ENCODE results near the gene RUNX1. TPM values are rescaled to one million over a fixed set of nuclear protein-coding genes. Genes with fewer than 3 reads are reported as not detected.

The RUNX1 gene
- total and polyA plus RNA-seq, 2 donors = 18.5 to 29.6 TPM

- peaks cover 7 to 65% of the 10 kb centered on the region in 2 donors for H3K36me3 ChIP-seq (ENCODE audit: control insufficient read depth in 2 of 2, insufficient read depth in 2 of 2, low read length in 1 of 2)
- H3K27ac ChIP-seq (ENCODE audit: low read depth in 1 of 2, low read length in 1 of 2) = no peak overlapping the region
- no peaks in the 10 kb centered on the region for H3K9me3 ChIP-seq (ENCODE audit: control insufficient read depth in 2 of 2, insufficient read depth in 1 of 2, low read length in 1 of 2)
- 26% methylated on average over 4 of the region's 4 CpGs for WGBS
- H3K4me1 ChIP-seq (ENCODE audit: control insufficient read depth in 2 of 2, insufficient read depth in 2 of 2, low read length in 2 of 2) = peaks cover 84 to 96% of the 10 kb centered on the region in 2 donors
- no peak for DNase-seq (ENCODE audit: low read depth in 6 of 9, low spot score in 9 of 9)
- H3K27me3 ChIP-seq (ENCODE audit: control insufficient read depth in 2 of 2, insufficient read depth in 1 of 2, low read length in 1 of 2) = no peaks in the 10 kb centered on the region
- H3K4me3 ChIP-seq (ENCODE audit: low read length in 2 of 2) = no peak overlapping the region
These were observed 28.7 kb downstream of the RUNX1 start for GRCh38 chr21:35020436-35020835.

DNA sequence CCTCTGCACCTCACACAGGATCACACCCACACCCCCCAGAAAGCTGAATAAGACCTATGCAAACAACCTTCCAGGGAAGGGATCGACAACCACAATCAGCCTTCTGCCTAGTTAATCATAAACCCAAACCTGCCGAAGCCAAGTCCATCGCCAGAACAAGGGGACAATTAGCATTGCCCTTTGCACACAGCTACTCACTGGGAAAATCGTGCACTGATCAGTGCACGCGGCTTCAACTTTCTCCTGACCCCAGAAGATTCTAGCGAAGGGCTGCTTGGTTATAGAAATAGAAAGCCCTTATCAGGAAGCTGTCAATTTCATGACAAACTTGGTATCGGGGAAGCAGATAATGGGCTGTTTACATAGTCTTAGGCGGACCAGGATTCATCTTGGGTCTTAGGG, 29.5 kb downstream of the RUNX1 start:
- DNase-seq (ENCODE audit: low read depth in 6 of 9, low spot score in 9 of 9) = no peak
- Histone ChIP-seq H3K4me3 (ENCODE audit: low read length in 2 of 2) (no peak overlapping the region), H3K4me1 (ENCODE audit: control insufficient read depth in 2 of 2, insufficient read depth in 2 of 2, low read length in 2 of 2) (peaks cover 84 to 96% of the 10 kb centered on the region in 2 donors), H3K9me3 (ENCODE audit: control insufficient read depth in 2 of 2, insufficient read depth in 1 of 2, low read length in 1 of 2) (no peaks in the 10 kb centered on the region), H3K36me3 (ENCODE audit: control insufficient read depth in 2 of 2, insufficient read depth in 2 of 2, low read length in 1 of 2) (peaks cover 12 to 69% of the 10 kb centered on the region in 2 donors), H3K27me3 (ENCODE audit: control insufficient read depth in 2 of 2, insufficient read depth in 1 of 2, low read length in 1 of 2) (no peaks in the 10 kb centered on the region), H3K27ac (ENCODE audit: low read depth in 1 of 2, low read length in 1 of 2) (no peak overlapping the region)
- WGBS = 96% methylated on average over 9 of the region's 9 CpGs

GRCh38 chr21:35017256-35017655, 31.8 kb downstream of the RUNX1 start:
- Histone ChIP-seq H3K36me3 (ENCODE audit: control insufficient read depth in 2 of 2, insufficient read depth in 2 of 2, low read length in 1 of 2) (peaks cover 9 to 61% of the 10 kb centered on the region in 2 donors), H3K4me3 (ENCODE audit: low read length in 2 of 2) (no peak overlapping the region), H3K27me3 (ENCODE audit: control insufficient read depth in 2 of 2, insufficient read depth in 1 of 2, low read length in 1 of 2) (no peaks in the 10 kb centered on the region), H3K4me1 (ENCODE audit: control insufficient read depth in 2 of 2, insufficient read depth in 2 of 2, low read length in 2 of 2) (peaks cover 78 to 89% of the 10 kb centered on the region in 2 donors), H3K9me3 (ENCODE audit: control insufficient read depth in 2 of 2, insufficient read depth in 1 of 2, low read length in 1 of 2) (no peaks in the 10 kb centered on the region), H3K27ac (ENCODE audit: low read depth in 1 of 2, low read length in 1 of 2) (peak overlapping the region; percentile 27 to 33)
- no peak for DNase-seq (ENCODE audit: low read depth in 6 of 9, low spot score in 9 of 9)
- 60% methylated on average over 6 of the region's 6 CpGs for WGBS

DNA sequence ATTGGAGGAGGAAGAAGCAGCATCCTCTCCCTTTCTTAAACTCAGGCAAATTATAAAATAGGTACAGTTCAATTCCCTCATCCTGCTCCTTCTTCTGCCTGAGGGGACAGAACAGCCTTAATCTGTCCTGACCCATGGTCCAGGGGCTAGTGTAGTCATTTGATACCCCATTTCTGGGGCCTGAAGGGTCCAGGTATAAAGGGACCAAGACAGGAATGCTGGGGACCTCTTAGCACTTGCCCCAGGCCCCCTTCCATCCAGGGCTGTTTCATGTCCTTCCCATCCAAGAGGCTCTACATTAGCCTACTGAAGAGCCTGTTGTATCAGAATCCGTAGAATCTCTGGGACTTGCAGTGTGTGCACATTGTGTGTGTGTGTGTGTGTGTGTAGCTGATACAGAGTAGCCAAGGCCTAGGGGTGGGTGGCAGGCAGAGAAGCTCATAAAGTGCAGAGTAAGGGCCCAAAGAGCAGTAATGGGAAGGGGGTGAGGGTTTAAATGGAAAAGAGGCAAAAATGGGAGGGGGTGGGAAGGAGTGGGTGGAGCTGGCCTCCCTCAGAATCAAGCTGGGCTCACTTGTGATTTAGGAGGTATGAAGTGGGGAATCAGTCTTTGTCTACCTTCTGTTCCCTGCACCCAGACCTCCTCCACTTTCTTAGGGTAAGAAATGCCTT, 32.4 kb downstream of the RUNX1 start:
- no peak for DNase-seq (ENCODE audit: low read depth in 6 of 9, low spot score in 9 of 9)
- Histone ChIP-seq H3K27me3 (ENCODE audit: control insufficient read depth in 2 of 2, insufficient read depth in 1 of 2, low read length in 1 of 2) (no peaks in the 10 kb centered on the region), H3K4me3 (ENCODE audit: low read length in 2 of 2) (no peak overlapping the region), H3K27ac (ENCODE audit: low read depth in 1 of 2, low read length in 1 of 2) (peak overlapping the region in 1 of 2 donors; percentile 33), H3K4me1 (ENCODE audit: control insufficient read depth in 2 of 2, insufficient read depth in 2 of 2, low read length in 2 of 2) (peaks cover 73 to 88% of the 10 kb centered on the region in 2 donors), H3K9me3 (ENCODE audit: control insufficient read depth in 2 of 2, insufficient read depth in 1 of 2, low read length in 1 of 2) (no peaks in the 10 kb centered on the region), H3K36me3 (ENCODE audit: control insufficient read depth in 2 of 2, insufficient read depth in 2 of 2, low read length in 1 of 2) (peaks cover 9 to 56% of the 10 kb centered on the region in 2 donors)
- WGBS = 88% methylated on average over 1 of the region's 1 CpG

GRCh38 chr21:35016071-35016470, 33.0 kb downstream of the RUNX1 start:
- 93% methylated on average over 4 of the region's 4 CpGs for WGBS
- Histone ChIP-seq H3K4me3 (ENCODE audit: low read length in 2 of 2) (no peak overlapping the region), H3K36me3 (ENCODE audit: control insufficient read depth in 2 of 2, insufficient read depth in 2 of 2, low read length in 1 of 2) (peaks cover 9 to 50% of the 10 kb centered on the region in 2 donors), H3K27ac (ENCODE audit: low read depth in 1 of 2, low read length in 1 of 2) (no peak overlapping the region), H3K4me1 (ENCODE audit: control insufficient read depth in 2 of 2, insufficient read depth in 2 of 2, low read length in 2 of 2) (peaks cover 73 to 88% of the 10 kb centered on the region in 2 donors), H3K9me3 (ENCODE audit: control insufficient read depth in 2 of 2, insufficient read depth in 1 of 2, low read length in 1 of 2) (no peaks in the 10 kb centered on the region), H3K27me3 (ENCODE audit: control insufficient read depth in 2 of 2, insufficient read depth in 1 of 2, low read length in 1 of 2) (no peaks in the 10 kb centered on the region)
- no peak for DNase-seq (ENCODE audit: low read depth in 6 of 9, low spot score in 9 of 9)

DNA sequence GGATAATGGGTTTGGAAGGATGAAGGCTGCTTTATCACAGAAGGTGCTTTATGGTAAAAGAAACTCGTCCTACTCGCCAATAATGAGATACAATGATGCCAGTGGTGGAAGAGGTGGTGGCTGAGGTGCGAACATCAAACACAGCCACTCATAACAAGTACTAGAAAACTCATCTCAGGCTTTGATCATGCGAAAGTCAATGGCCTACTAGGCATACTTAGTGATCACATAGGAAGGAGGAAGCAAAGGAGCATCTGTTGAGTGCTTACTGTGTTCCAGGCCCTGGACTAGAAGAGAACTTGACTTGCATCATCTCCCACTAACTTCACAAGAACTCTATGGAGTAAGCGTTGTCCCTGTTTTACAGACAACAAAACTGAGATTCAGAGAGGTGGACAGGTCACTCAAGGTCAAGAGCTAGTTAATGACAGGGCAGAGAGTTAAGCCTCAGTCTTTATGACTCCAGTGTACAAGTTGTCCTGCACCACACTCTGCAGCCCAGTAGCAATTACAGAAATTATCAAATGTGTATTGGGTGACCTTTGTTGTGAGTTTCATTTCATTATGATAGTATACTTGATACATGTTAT, 33.6 kb downstream of the RUNX1 start:
- peaks cover 71 to 87% of the 10 kb centered on the region in 2 donors for H3K4me1 ChIP-seq (ENCODE audit: control insufficient read depth in 2 of 2, insufficient read depth in 2 of 2, low read length in 2 of 2)
- no peaks in the 10 kb centered on the region for H3K27me3 ChIP-seq (ENCODE audit: control insufficient read depth in 2 of 2, insufficient read depth in 1 of 2, low read length in 1 of 2)
- peaks cover 9 to 45% of the 10 kb centered on the region in 2 donors for H3K36me3 ChIP-seq (ENCODE audit: control insufficient read depth in 2 of 2, insufficient read depth in 2 of 2, low read length in 1 of 2)
- 71% methylated on average over 5 of the region's 5 CpGs for WGBS
- no peaks in the 10 kb centered on the region for H3K9me3 ChIP-seq (ENCODE audit: control insufficient read depth in 2 of 2, insufficient read depth in 1 of 2, low read length in 1 of 2)
- DNase-seq (ENCODE audit: low read depth in 6 of 9, low spot score in 9 of 9) = no peak
- H3K4me3 ChIP-seq (ENCODE audit: low read length in 2 of 2) = no peak overlapping the region
- no peak overlapping the region for H3K27ac ChIP-seq (ENCODE audit: low read depth in 1 of 2, low read length in 1 of 2)

GRCh38 chr21:35014302-35015041, 34.6 kb downstream of the RUNX1 start:
- Histone ChIP-seq H3K36me3 (ENCODE audit: control insufficient read depth in 2 of 2, insufficient read depth in 2 of 2, low read length in 1 of 2) (peaks cover 6 to 38% of the 10 kb centered on the region in 2 donors), H3K9me3 (ENCODE audit: control insufficient read depth in 2 of 2, insufficient read depth in 1 of 2, low read length in 1 of 2) (no peaks in the 10 kb centered on the region), H3K27ac (ENCODE audit: low read depth in 1 of 2, low read length in 1 of 2) (no peak overlapping the region), H3K4me3 (ENCODE audit: low read length in 2 of 2) (no peak overlapping the region), H3K4me1 (ENCODE audit: control insufficient read depth in 2 of 2, insufficient read depth in 2 of 2, low read length in 2 of 2) (peaks cover 71 to 87% of the 10 kb centered on the region in 2 donors), H3K27me3 (ENCODE audit: control insufficient read depth in 2 of 2, insufficient read depth in 1 of 2, low read length in 1 of 2) (no peaks in the 10 kb centered on the region)
- no peak for DNase-seq (ENCODE audit: low read depth in 6 of 9, low spot score in 9 of 9)
- WGBS = 63% methylated on average over 11 of the region's 11 CpGs

DNA sequence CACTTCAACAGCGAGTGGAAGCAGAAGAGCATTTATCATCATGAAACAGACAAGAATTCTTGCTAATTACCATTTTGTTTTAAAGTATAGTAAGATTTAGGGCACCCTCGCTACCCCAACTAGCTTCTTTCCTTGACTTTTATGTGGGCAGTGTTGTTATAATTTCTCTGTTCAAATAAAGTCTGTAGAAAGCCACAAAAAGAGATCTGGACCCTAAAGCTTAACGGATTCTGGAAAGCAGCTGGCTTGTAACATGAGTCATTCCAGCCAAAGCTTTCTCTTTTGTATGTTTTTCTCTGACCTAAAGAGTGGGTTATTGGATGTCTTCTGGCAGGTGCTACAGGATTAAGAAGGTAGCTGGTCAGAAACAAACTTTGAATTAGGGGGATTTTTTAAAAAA, 37.4 kb downstream of the RUNX1 start:
- H3K27ac ChIP-seq (ENCODE audit: low read depth in 1 of 2, low read length in 1 of 2) = peak overlapping the region in 1 of 2 donors; percentile 75
- no peaks in the 10 kb centered on the region for H3K9me3 ChIP-seq (ENCODE audit: control insufficient read depth in 2 of 2, insufficient read depth in 1 of 2, low read length in 1 of 2)
- H3K27me3 ChIP-seq (ENCODE audit: control insufficient read depth in 2 of 2, insufficient read depth in 1 of 2, low read length in 1 of 2) = no peaks in the 10 kb centered on the region
- peaks cover 6 to 34% of the 10 kb centered on the region in 2 donors for H3K36me3 ChIP-seq (ENCODE audit: control insufficient read depth in 2 of 2, insufficient read depth in 2 of 2, low read length in 1 of 2)
- WGBS = 2% methylated on average over 3 of the region's 3 CpGs
- peaks cover 78 to 87% of the 10 kb centered on the region in 2 donors for H3K4me1 ChIP-seq (ENCODE audit: control insufficient read depth in 2 of 2, insufficient read depth in 2 of 2, low read length in 2 of 2)
- peak in 1 of 9 donors; percentile 75 for DNase-seq (ENCODE audit: low read depth in 6 of 9, low spot score in 9 of 9)
- peak overlapping the region in 1 of 2 donors; percentile 20 for H3K4me3 ChIP-seq (ENCODE audit: low read length in 2 of 2)

GRCh38 chr21:35010447-35010846, 38.7 kb downstream of the RUNX1 start:
- Histone ChIP-seq H3K36me3 (ENCODE audit: control insufficient read depth in 2 of 2, insufficient read depth in 2 of 2, low read length in 1 of 2) (peaks cover 6 to 39% of the 10 kb centered on the region in 2 donors), H3K9me3 (ENCODE audit: control insufficient read depth in 2 of 2, insufficient read depth in 1 of 2, low read length in 1 of 2) (no peaks in the 10 kb centered on the region), H3K27me3 (ENCODE audit: control insufficient read depth in 2 of 2, insufficient read depth in 1 of 2, low read length in 1 of 2) (no peaks in the 10 kb centered on the region), H3K4me1 (ENCODE audit: control insufficient read depth in 2 of 2, insufficient read depth in 2 of 2, low read length in 2 of 2) (peaks cover 77 to 87% of the 10 kb centered on the region in 2 donors), H3K4me3 (ENCODE audit: low read length in 2 of 2) (no peak overlapping the region), H3K27ac (ENCODE audit: low read depth in 1 of 2, low read length in 1 of 2) (peak overlapping the region in 1 of 2 donors; percentile 22)
- 24% methylated on average over 5 of the region's 5 CpGs for WGBS
- peak in 1 of 9 donors; percentile 61 for DNase-seq (ENCODE audit: low read depth in 6 of 9, low spot score in 9 of 9)

Measured in thymus (tissue), 11 donors.